NCI-H2029 treated with DMSO at 0.1 percent for 48 hours (cell line): ENCODE data around the gene MMP1.

Source experiments
- DNase-seq: peaks from one replicate; lab custom pipeline; 2025; lab: John Stamatoyannopoulos, UW

The MMP1 gene

GRCh38 chr11:102806296-102806695 lies 8.3 kb upstream of the MMP1 start:
- no peak for DNase-seq

DNA sequence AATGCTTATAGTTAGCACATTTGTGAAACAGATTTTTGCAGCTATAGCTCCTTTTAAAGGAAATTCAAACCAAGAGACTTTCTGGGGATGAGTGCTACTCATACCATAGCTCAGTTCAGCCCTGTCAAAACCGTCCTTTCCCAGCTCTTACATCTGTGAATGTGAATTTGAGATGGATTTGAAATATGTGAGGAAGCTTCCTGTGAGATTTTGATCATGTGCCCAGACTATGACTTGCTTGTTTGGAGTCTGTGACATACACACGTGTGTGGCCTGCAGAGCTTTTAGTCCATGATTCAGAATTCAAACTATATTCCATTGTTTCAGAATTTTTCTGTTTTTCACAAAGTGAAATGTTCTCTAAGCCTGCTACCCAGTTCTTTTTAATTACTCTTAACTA lies 4.4 kb upstream of the MMP1 start:
- DNase-seq = no peak

- DNase-seq = no peak
Observed at GRCh38 chr11:102800767-102801166, 2.8 kb upstream of the MMP1 start.

GRCh38 chr11:102799681-102800340 lies 1.9 kb upstream of the MMP1 start:
- no peak for DNase-seq

- no peak for DNase-seq
Observed at GRCh38 chr11:102794382-102794781, 3.6 kb downstream of the MMP1 start.

- DNase-seq = no peak
Observed at GRCh38 chr11:102793677-102794290, 4.2 kb downstream of the MMP1 start.

- DNase-seq = no peak
Observed at GRCh38 chr11:102792604-102793003, 5.4 kb downstream of the MMP1 start.

DNA sequence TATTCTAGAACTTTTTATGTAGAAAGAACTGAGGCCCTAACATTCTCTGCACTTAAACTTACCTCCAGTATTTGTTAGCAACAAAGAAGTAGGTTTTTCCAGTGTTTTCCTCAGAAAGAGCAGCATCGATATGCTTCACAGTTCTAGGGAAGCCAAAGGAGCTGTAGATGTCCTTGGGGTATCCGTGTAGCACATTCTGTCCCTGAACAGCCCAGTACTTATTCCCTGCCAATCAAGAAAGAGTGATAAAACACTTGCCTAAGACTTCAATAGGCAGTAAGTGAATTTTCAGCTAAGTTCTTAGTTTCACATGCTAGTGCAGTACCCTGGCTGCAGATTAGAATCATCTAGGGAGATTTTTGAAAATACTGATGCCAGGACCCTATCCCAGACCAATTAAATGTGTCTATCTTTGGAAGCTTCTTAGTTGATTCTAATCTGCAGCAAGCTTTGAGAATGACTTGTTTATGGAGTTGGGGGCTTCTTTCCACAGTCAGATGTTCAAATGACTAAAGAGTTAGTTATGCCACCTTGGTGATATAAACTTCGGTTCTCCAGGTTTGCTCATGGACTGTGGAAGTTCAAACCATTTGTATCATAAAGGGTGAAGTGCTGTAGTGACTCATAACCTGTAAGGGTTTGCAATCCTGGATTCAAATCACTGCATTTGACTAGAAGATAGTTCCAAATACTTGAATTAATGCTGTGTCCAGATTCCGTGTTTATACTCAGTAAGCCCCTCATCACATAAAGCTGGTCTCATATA lies 6.5 kb downstream of the MMP1 start:
- no peak for DNase-seq

DNA sequence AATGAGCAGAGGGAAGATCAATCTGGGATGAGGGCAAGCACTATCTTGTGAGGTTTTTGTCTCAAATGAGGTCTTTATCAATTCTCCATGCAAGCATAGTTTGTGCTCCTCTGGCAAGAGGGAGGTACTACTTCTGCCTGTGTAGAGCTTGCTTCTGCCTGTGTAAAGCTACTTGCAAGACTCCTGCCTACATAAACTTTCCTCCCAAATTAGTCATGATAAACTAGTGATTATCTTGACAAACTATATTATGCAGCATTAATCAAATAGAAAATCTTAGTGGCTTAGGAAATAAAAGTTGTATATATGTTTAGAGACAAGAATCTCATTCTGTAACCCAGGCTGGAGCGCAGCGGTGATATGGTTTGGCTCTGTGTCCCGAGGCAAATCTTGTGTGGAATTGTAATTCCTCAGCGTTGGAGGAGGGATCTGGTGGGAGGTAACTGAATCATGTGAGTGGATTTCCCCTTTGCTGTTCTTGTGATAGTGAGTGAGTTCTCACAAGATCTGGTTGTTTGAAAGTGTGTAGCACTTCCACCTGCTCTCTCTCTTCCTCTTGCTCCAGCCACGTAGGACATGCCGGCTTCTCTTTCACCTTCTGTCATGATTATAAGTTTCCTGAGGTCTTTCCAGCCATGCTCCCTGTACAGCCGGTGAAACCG lies 9.5 kb downstream of the MMP1 start:
- no peak for DNase-seq

DNA sequence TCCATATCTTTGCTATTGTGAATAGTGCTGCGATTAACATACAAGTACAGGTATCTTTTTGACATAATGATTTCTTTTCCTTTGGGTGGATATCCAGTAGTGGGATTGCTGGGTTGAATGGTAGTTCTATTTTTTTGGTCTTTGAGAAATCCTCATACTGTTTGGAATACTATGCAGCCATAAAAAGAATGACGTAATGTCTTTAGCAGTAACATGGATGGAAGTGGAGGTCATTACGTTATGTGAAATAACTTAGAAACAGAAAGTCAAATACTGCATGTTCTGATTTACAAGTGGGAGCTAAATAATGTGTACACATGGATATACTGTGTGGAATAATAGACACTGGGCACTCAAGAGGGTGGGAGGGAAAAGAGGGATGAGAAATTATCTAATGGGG lies 13.6 kb downstream of the MMP1 start:
- no peak for DNase-seq

- DNase-seq = no peak
Observed at GRCh38 chr11:102783720-102784119, 14.2 kb downstream of the MMP1 start.

DNA sequence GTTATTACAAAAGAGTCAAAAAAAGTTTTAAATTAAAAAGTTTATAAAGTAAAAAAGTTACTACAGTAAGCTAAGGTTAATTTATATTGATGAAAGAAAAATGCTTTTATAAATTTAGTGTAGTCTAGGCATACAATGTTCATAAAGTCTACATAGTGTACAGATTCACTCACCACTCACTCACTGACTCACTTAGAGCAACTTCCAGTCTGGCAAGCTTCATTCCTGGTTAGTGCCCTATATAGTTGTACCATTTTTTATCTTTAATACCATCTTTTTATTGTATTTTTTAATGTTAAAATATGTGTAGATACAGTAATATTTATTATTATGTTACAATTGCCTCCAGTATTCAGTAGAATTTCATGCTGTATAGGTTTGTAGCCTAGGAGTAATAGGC lies 14.9 kb downstream of the MMP1 start:
- no peak for DNase-seq

- no peak for DNase-seq
Observed at GRCh38 chr11:102781676-102782075, 16.3 kb downstream of the MMP1 start.

- no peak for DNase-seq
Observed at GRCh38 chr11:102780491-102780918, 17.5 kb downstream of the MMP1 start, which contains the start of gene MMP10. TSS of gene MMP10 (minus strand) at chr11:102780628. CDS start at chr11:102780591, 37 bp downstream.

GRCh38 chr11:102776454-102776853 lies 21.5 kb downstream of the MMP1 start:
- DNase-seq = no peak

GRCh38 chr11:102773386-102773785 lies 24.6 kb downstream of the MMP1 start:
- no peak for DNase-seq

DNA sequence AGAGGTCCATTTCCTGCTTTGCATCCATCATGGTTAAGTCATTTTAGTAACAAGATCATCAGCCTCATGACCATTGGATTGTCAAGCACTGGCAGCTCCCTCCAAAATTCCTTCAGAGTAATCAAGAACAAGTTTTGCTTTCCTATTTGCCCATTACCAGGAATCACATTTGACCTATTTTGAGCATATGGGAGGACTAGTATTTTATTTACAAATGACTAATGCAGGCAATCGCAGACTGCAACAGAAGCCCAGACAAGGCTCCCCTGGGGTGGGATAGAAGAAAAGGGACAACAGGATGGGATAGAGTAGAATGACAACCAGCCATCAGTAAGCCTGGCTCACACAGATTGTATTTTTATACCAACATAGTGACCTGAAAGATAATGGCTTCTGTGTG lies 26.6 kb downstream of the MMP1 start:
- DNase-seq = no peak

DNA sequence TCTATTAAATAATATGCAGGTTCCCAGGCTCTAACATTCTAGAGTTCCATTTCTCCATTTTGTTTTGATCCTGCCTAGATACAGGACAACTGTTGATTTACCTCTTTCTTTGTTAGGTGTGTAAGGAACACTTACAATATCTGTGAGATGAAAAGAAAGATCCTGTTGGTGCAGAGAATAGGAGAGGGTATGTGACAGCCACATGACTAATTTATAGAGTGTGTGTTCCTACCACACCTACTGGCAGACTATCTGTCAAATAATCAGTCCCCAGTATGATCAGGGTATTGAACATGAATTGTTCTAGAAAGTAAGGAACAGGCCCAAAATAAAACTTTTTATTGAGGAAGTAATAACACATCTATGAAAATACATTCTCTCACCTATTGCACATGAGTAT lies 27.8 kb downstream of the MMP1 start:
- DNase-seq = no peak

DNA sequence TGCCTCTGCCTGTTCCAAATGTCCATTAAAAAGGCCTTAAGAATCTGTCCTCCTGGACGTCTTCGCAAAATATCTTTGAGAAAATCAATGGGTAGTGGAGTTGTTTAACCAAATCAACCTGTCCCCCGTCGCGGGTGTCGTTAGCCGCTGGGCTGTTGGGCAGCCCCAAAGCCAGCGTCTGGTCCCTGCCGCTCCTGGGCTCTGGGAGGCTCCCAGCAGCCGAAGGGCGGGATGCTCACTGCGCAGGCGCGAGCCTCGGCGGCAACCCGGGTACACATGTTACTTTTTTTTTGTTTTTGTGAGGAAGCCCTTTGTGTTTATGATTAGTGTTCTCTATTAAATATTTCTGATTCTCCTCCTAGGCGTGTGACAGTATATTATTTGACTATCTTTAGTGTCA lies 30.2 kb downstream of the MMP1 start:
- no peak for DNase-seq

DNA sequence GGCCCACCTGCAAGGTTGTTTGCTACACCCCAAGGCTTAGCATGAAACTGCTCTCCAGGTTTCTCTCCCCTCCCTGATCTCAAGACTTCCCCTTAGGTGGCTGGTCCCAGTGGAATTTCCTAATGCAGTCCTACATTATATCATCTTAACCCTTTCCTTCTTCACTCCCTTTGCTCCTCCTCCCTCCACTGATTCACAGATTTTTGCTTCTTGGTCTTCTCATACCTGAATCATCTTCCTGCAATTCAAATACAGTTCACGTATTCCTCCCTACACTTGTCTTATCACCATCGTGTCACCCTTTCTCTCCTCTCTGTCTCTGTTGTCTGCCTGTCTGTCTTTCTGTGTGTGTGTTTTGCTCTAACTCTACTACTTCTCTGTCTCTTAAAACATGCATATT lies 34.5 kb downstream of the MMP1 start:
- DNase-seq = no peak

DNA sequence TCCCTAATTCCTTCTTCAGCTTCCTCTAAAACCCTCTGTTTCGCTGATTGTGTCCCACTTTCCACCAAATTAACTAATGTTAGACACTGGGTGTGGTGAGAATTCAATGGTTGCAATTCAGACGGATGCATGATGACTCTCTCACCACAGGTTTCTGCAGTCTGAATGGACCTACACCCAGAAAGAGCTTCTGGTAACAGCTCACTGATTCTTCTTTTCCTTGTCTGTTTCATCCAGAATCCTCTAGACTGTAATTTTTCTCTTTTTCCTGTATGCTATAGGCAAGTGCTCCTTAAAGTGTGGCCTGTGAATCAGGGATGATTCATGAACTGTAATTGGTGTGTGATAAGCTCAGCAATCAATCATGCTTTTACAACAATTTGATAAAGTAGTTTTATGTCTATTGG lies 35.6 kb downstream of the MMP1 start:
- DNase-seq = no peak

DNA sequence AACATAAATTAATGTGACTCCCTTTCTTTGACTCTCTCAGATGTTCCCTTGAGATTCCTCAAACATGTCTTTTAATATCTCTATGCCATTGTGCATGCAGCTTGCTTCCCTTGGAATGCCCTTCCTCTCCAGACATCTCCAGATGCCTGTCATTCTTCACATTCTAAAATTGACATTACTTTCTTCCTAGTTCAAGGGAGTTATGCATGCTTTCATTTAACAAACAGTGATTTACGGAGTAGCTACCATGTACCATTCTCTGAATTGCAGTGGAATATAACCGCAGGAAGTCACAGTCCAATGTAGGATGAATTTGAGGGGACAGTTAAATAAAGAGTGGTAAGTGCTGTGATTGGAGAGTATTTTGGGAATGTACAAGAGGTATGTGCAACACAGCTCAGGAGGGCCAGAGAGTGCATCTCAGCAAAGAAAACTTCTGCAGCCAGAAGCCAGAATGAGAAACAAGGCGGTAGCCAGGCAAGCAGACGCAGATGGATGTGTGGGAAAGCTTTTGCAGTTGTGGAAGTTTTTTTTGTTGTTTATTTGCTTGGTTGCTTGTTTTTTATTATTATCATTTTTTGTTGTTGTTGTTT lies 36.2 kb downstream of the MMP1 start:
- DNase-seq = no peak
